ENCODE measurements around the gene MTMR11. TPM values are rescaled to one million over a fixed set of nuclear protein-coding genes. Genes with fewer than 3 reads are reported as not detected.

MTMR11 gene
- total RNA-seq, 6 experiments from 2014 or later: 6.1 to 11.5 (median 10.0) TPM

- Mint-ChIP-seq H3K4me1 (ENCODE audit: low read depth) (peaks cover 45% of the 10 kb centered on the region), H3K36me3 (ENCODE audit: low read depth) (peaks cover 56% of the 10 kb centered on the region), H3K27me3 (ENCODE audit: insufficient read depth) (no peaks in the 10 kb centered on the region; the same call in none of the 2 replicates), H3K27ac (no peak overlapping the region; the same call in 1 of the 2 replicates), H3K4me3 (no peak overlapping the region), H3K9me3 (no peaks in the 10 kb centered on the region)
- no peak for TF ChIP-seq CTCF (IDR thresholded peaks at IDR 0.05)
- DNase-seq: no peak
Measured at GRCh38 chr1:149929856-149930255, 6.8 kb downstream of the MTMR11 start.

GRCh38 chr1:149928401-149928724 lies 8.3 kb downstream of the MTMR11 start:
- peak overlapping the region; percentile 94 for H3K27ac Mint-ChIP-seq
- peaks cover 50% of the 10 kb centered on the region for H3K4me1 Mint-ChIP-seq (ENCODE audit: low read depth)
- no peak for DNase-seq
- H3K4me3 Mint-ChIP-seq: peak overlapping the region; percentile 99
- no peaks in the 10 kb centered on the region; the same call in none of the 2 replicates for H3K27me3 Mint-ChIP-seq (ENCODE audit: insufficient read depth)
- H3K36me3 Mint-ChIP-seq (ENCODE audit: low read depth): peaks cover 70% of the 10 kb centered on the region
- no peak for TF ChIP-seq CTCF (IDR thresholded peaks at IDR 0.05)
- no peaks in the 10 kb centered on the region for H3K9me3 Mint-ChIP-seq

GRCh38 chr1:149927563-149928400 lies 8.9 kb downstream of the MTMR11 start, which contains the start of gene SF3B4:
TSS of gene SF3B4 (minus strand) at chr1:149927803. CDS start at chr1:149927759, 44 bp downstream.
- DNase-seq: peak; percentile 90
- H3K9me3 Mint-ChIP-seq: no peaks in the 10 kb centered on the region
- H3K27ac Mint-ChIP-seq: peak within 1 kb of the TSS; percentile 94
- peak; percentile 28; the same call in 1 of the 2 replicates for TF ChIP-seq CTCF (IDR thresholded peaks at IDR 0.05)
- peaks cover 50% of the 10 kb centered on the region for H3K4me1 Mint-ChIP-seq (ENCODE audit: low read depth)
- no peaks in the 10 kb centered on the region; the same call in none of the 2 replicates for H3K27me3 Mint-ChIP-seq (ENCODE audit: insufficient read depth)
- H3K4me3 Mint-ChIP-seq: peak within 1 kb of the TSS; percentile 99
- peaks cover 70% of the 10 kb centered on the region for H3K36me3 Mint-ChIP-seq (ENCODE audit: low read depth)

DNA sequence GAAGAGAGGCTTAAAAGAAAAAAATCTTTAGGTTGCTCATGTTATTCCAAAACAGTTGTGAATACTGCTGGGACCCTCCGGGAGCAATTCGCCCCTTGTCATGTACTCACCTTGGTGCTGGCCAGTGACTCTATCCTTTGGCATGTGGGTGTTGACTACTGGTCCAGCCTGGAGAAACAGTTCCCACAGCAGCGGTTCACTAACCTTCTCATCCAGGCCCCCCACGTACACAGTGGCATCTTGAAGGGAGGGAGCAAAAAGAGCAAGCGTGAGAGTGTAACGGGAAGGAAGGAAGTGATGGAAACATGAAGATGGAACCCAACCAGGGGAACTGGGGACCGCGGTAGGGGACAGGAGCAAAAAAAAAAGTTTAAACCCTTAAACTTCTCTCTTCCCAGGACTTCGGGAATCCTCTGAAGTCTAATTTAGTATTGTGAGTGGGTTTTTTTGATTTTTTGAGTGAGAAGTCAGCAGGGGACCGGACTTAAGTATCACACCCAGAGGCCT lies 9.6 kb downstream of the MTMR11 start:
- H3K27ac Mint-ChIP-seq: peak overlapping the region; percentile 94
- no peaks in the 10 kb centered on the region for H3K9me3 Mint-ChIP-seq
- no peak for TF ChIP-seq CTCF (IDR thresholded peaks at IDR 0.05)
- peaks cover 50% of the 10 kb centered on the region for H3K4me1 Mint-ChIP-seq (ENCODE audit: low read depth)
- peak; percentile 10 for DNase-seq
- no peaks in the 10 kb centered on the region; the same call in none of the 2 replicates for H3K27me3 Mint-ChIP-seq (ENCODE audit: insufficient read depth)
- H3K4me3 Mint-ChIP-seq: peak overlapping the region; percentile 99
- peaks cover 67% of the 10 kb centered on the region for H3K36me3 Mint-ChIP-seq (ENCODE audit: low read depth)

- H3K4me3 Mint-ChIP-seq: peak overlapping the region; percentile 99
- no peaks in the 10 kb centered on the region for H3K9me3 Mint-ChIP-seq
- H3K27ac Mint-ChIP-seq: no peak overlapping the region; the same call in 1 of the 2 replicates
- peaks cover 42% of the 10 kb centered on the region for H3K4me1 Mint-ChIP-seq (ENCODE audit: low read depth)
- TF ChIP-seq CTCF (IDR thresholded peaks at IDR 0.05): no peak
- H3K36me3 Mint-ChIP-seq (ENCODE audit: low read depth): peaks cover 58% of the 10 kb centered on the region
- H3K27me3 Mint-ChIP-seq (ENCODE audit: insufficient read depth): no peaks in the 10 kb centered on the region; the same call in none of the 2 replicates
- DNase-seq: no peak
Measured at GRCh38 chr1:149926296-149926695, 10.4 kb downstream of the MTMR11 start.

Data from HFFc6 (cell line).